Measurements from ENCODE around the gene RANGAP1.
"Not testable (repeated sequence)": the region's sequence is repeated elsewhere in the genome, so short reads cannot be mapped to it uniquely, and the experiment has no call there.

The RANGAP1 gene

DNA sequence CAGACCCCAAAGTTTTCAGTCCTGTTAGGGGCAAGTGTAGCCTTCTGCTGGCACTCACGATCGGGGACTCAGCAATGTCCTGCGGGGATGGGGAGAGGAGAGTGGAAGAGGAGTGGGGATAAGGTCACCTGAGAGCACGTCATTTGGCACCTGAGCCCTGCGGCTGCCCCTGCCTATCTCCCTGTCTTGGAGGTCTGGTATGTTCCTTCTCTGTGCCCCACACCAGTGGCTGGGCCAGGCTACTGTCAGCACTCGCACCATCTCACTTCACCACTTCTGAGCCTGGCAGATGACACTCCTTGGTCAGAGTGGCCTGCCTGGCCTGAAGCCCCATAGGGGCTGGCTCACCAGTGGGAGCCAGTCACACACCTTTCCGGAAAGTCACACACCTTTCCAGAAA lies 25.1 kb downstream of the RANGAP1 start:
- no peak for DNase-seq (ENCODE audit: low spot score)

GRCh38 chr22:41259756-41260155 lies 26.2 kb downstream of the RANGAP1 start:
- not testable (repeated sequence) for DNase-seq (ENCODE audit: low spot score)

DNA sequence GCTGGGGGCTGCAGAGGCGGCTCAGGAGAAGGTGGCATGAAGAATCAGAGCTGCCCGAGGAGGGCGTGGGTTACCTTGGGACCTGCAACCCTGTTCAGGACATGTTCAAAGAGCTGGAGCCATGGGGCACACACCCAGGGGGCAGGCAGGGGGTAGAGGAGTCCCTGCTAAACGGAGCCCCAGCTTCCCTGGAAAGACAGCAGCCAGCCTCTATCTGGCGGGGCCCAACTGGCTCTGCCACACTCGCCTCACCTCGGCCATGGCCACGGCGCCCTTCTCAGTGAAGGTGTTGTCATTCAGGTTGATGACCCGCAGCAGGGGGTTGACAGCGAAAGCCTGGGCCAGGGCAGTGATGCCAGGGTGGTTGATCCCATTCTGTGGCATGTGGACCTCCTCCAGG lies 28.3 kb downstream of the RANGAP1 start:
- no peak for DNase-seq (ENCODE audit: low spot score)

DNA sequence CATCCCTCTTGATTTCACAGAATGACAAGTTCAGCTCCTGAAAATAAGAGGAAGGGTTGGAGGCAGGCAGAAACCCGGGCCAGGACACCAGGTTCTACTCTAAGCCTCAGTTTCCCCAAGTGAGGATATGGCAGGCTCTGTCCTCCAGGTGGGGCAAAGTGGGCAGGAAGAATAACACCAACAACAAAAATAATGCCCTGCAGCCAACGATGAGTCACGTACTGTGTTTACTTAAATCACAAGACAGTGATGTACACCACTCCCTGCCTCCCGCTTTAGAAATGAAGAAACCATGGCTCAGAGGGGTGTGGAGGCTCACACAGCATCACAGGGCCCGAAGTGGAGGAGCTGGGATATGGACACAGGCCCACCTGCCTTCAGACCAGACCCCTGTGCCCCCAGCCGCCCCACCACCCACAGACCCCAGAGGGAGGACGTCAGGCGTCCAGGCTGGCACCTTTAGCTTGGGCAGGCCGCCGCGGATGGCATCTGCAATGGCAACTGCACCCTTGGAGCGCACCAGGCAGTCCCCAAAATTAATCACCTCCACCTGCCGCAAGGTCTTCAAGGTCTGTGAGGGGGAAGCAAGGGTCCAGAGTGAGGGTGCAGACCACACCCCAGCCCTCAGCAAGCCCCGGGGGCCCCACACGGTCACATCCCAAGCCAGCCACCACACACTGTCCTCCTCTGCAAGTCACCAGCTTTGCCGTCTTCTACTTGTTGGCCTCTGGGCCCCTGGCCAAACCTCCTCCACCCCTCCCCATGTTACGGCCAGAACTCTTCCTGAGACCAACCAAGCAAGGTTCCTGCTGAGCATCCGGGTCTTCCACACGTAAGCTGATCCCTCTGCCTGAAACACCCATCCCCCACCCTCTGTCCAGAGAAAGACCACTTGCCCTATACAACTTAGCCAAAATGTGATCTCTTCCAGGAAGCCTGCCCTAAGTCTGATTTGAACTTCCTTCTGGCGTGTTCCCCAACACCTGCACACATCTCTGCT lies 29.4 kb downstream of the RANGAP1 start:
- no peak for DNase-seq (ENCODE audit: low spot score)

DNA sequence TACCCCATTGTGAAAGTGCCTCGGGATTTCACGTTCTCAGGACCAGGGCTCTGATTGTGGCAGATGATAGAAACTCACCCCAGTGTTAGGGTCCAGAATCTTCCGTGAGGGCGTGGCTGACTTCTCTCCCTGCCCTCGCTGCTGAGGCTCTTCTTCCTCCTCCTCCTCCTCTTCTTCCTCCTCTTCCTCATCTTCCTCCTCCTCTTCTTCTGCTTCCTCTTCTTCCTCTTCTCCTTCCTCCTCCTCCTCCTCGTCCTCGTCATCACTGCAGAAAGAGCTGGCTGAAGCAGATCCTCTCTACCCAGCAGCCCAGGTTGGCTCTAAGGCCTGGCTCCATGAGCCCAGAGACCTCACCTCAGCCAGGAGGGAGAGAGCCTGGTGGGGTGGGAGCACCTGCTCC lies 31.8 kb downstream of the RANGAP1 start:
- DNase-seq (ENCODE audit: low spot score): no peak

DNA sequence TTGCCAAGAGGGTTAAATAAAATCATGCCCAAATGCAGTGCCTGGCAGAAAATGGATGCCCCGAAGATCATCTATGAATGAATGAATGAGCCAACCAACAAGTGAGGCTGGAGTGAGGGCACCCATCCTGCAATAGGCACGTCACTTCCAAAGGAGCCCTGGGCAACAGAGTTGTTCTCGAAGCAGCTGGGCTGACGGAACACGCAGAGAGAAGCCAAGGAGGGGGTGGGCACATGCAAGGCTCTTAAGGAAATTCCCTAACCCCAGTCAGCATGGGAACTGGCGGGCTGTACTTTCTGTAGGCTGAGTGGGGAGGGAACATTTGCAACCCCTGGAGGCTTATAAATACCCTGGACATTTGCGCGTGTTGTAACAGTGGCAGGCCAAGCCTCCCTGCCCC lies 33.6 kb downstream of the RANGAP1 start:
- DNase-seq (ENCODE audit: low spot score): no peak

GRCh38 chr22:41250127-41250526 lies 35.9 kb downstream of the RANGAP1 start:
- DNase-seq (ENCODE audit: low spot score): no peak

GRCh38 chr22:41249442-41249841 lies 36.5 kb downstream of the RANGAP1 start:
- no peak for DNase-seq (ENCODE audit: low spot score)

DNA sequence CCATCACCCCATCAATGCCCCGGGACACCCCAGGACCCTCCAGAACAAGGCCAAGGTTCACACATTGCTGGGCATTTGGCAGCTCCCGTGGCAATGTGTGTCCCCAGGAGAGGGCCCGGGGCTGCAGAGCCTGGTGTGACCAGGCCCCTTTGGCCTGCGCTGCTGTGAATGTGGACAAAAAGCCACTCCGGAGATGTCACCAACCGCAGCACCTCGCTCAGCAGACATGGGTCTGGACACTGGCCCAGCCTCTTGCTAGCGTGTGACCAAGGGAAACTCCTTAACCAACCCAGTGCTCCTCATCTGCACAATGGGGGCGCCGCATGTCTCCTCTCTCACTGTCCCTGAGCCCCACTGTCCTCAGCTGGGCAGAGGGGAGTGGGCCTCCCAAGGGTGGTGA lies 37.2 kb downstream of the RANGAP1 start:
- no peak for DNase-seq (ENCODE audit: low spot score)

DNA sequence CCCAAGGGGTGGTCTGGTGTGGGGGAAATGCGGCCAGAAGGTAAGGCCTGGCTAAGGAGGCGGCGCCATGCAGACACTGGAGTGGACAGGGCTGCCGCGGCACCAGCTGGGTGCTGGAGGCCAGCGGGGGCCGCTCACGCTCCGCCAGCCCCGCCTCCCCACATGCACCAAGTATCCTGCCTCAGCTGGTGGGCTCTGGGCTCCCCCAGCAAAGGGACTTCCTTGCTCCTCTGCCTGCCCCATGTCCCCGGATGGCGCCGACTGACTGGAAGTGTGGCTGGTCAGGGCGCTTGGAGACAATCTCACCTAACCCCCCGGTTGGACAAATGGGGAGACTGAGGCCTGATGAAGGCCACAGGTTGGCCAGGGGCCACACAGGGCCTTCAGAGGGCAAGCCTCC lies 37.7 kb downstream of the RANGAP1 start:
- no peak for DNase-seq (ENCODE audit: low spot score)

GRCh38 chr22:41247703-41248102 lies 38.3 kb downstream of the RANGAP1 start:
- DNase-seq (ENCODE audit: low spot score): no peak

DNA sequence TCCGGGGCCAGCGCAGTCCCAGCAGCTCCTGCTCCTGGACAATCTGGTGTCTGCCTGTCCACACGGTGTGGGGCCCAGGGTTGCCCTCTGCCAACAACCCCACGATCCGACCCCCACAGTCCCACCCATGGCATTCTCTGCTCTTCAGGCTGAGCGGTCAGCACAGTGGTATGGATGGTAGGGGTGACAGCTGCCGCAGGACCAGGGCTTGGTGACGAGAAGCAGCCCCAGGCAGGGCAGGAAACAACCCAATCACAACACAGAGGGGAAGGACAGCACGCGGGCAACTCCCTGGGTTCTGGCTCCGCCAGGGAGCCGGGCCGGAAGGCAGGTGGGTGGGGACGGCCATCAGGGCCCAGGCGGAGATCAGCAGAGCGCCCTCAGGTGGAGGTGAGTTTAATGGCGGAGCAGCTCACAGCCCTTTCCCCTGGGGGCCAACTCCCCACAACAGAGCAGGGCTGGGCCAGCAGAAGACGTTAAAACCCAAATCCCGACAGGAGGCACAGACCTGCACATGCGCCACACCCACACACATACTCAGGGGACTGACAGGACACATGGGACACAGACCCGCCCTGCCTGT lies 40.0 kb downstream of the RANGAP1 start:
- DNase-seq (ENCODE audit: low spot score): no peak

- no peak for DNase-seq (ENCODE audit: low spot score)
These were observed 42.6 kb downstream of the RANGAP1 start for GRCh38 chr22:41243361-41243760.

DNA sequence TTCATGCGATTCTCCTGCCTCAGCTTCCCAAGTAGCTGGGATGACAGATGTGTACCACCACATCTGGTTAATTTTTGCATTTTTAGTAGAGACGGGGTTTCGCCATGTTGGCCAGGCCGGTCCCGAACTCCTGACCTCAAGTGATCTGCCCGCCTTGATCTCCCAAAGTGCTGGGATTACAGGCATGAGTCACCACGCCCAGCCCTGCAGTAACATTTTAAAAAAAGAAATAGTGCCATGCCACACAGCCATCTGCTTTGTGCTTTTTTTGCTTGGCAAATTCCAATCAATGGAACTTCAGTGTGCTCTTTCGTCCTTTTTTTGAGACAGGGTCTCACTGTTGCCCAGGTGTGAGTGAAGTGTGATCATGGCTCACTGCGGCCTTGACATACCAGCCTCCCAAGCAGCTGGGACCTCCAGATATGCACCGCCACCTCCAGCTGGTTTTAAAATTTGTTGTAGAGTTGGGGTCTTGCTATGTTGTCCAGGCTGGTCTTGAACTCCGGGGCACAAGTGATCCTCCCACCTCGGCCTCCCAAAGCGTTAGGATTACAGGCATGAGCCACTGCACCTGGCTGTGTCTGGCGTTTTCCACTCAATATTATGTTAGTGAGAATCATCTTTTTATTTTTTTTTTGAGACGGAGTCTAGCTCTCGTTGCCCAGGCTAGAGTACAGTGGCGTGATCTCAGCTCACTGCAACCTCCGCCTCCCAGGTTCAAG lies 43.4 kb downstream of the RANGAP1 start:
- DNase-seq (ENCODE audit: low spot score): no peak

DNA sequence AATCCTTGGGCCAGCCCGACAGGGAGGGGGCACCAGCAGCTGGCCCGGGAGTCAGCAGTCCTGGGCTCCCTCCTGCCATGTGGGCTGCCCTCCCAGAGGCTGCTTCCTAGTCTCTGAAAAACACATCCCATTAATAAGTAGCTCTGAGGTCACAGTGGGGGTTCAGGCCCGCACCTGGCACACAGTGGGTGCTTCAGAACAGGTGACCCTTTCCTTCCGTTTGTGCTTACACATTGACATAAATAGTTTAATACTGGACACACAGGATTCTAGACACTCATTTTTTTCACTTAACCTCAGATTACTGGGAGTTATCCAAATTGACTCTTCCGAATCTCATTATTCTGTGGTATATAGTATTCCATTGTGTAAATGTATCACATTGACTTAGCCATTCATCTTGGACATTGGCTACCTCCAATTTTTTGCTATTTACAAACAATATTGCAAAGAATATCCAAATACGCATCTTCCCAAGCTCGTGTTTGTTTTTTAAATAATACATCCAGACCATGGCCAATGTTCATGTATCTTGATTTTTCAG lies 44.8 kb downstream of the RANGAP1 start:
- no peak for DNase-seq (ENCODE audit: low spot score)

- DNase-seq (ENCODE audit: low spot score): no peak
These were observed 45.4 kb downstream of the RANGAP1 start, which contains the start of gene CHADL for GRCh38 chr22:41240377-41241132. CHADL (minus strand) TSS chr22:41240931; CDS start chr22:41240881, 50 bp downstream.

- DNase-seq (ENCODE audit: low spot score): no peak
These were observed 46.4 kb downstream of the RANGAP1 start for GRCh38 chr22:41239443-41240128.

DNA sequence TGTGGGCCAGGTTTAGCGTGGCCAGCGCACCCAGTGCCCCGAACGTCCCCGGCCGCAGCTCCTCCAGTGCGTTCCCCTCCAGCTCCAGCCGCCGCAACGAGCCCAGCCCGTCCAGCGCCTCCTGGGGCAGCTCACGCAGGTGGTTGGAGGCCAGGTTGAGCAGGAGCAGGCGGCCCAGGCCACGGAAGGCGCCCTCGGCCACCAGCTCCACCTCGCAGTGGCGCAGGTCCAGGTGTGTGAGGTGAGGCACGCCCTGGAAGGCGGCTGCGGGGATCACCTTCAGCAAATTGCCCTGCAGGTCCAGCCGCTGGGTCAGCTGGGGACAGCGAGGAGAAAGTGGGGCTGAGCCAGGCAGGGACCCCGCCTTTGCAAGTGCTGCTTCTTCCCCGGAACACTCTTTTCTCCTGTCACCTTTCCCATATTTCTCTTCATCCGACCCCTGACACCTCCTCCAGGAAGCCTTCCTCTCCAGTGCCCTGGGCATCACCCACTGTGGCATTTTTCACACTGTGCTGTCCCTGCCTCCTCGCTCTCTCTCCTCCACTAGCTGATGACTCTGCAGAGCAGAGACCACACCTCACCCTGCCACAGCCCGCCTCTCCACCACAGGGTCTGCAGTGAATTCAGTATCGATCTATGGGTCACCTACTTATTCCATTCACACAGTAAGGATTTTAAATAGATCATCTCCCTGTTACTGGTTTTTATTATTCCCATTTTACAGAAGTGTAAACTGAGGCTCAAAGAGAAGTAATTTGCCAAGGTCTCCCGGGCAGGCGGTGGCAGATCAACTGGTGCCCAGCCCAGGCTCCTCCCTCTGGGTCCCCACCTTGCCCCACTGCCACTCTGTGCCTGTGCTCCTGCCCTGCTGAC lies 47.2 kb downstream of the RANGAP1 start:
- DNase-seq (ENCODE audit: low spot score): no peak

DNA sequence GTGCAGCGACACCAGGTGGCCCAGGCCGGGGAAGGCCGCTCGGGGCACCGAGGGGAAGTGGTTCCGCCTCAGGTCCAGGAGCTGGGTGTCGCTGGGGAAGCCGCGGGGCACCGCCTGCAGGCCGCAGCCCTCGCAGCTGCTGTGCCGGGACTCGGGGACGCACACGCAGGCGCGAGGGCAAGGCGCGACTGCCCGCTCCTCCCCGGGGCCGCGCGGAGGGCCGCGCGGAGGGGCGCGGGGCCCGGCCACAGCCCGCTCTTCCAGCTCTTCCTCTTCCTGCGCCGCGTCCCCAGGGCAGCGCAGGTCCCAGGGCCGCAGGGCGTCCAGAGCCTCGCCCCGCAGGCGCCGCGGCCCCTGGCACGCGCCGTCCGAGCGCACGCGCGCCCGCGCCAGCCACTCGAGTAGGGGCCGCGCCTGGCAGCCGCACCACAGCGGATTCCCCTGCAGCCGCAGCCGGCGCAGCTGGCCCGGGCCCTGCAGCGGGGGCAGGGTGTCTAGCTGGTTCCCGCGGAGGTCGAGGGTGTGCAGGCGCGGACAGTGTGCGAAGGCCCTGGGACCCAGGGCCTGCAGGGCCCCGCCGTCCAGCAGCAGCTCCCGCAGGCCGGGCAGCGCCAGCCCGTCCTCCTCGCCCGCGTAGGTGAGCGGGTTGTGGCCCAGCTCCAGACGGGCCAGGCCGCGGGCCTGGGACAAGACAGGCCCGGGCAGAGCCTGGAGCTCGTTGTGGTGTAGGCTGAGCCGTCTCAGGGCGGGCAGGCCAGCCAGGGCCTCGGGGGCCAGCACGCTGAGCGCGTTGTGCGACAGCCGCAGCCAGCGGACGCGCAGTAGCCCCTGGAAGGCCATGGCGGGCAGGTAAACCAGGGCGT lies 48.0 kb downstream of the RANGAP1 start:
- DNase-seq (ENCODE audit: low spot score): peak; percentile 57

Data from kidney capillary endothelial cell (primary cell).